B cell (primary cell): ENCODE measurements around the gene WNT9A. TPM values are rescaled to one million over a fixed set of nuclear protein-coding genes. Genes with fewer than 3 reads are reported as not detected.
"Not testable (repeated sequence)": the region's sequence is repeated elsewhere in the genome, so short reads cannot be mapped to it uniquely, and the experiment has no call there.

Experiments used
- ATAC-seq: fragments of 200-7000 bp; cut with Tn5 transposase; one replicate; pipeline ENCODE4 v1.10.0; 2021; ENCODE audit warnings: low read depth, mild to moderate bottlenecking, moderate number of reproducible peaks, moderate library complexity
- CTCF ChIA-PET: fragments of 350-600 bp; sonication (Branson Sonifier 250); formaldehyde crosslinking; loops from one replicate; lab custom pipeline; 2021; ENCODE audit warnings: antibody characterized with exemption, inconsistent platforms; lab: Charles Lee
- POLR2A ChIA-PET: fragments of 350-600 bp; sonication (Branson Sonifier 250); formaldehyde crosslinking; loops from one replicate; lab custom pipeline; 2021; ENCODE audit warnings: antibody characterized with exemption; lab: Charles Lee
- DNase-seq: peaks from one replicate; pipeline ENCODE4 v3.0.0; 2013
- H2AFZ ChIP-seq: 2 replicates; pipeline ENCODE4 v1.6.1; 2012; ENCODE audit warnings: mild to moderate bottlenecking, low read depth, low read length; ENCODE audit not compliant: insufficient read depth, poor library complexity, severe bottlenecking
- H3K27ac ChIP-seq, 2 donors: 1 replicate in 1 of 2; 2 replicates in 1 of 2; pipeline ENCODE4 v1.5.1; 2012 to 2013; ENCODE audit warnings: low read length in 2 of 2, mild to moderate bottlenecking in 2 of 2, moderate library complexity in 1 of 2
- H3K27me3 ChIP-seq, 4 experiments: fragments of 200-600 bp in 1 of 4; sonication (generic) in 1 of 4; replicated peaks in 1 of 4; 1 replicate in 2 of 4; 2 replicates in 2 of 4; pipeline versions ENCODE4 v1.6.1 to v1.7.0; 2013 to 2016; ENCODE audit warnings: low read length in 3 of 4, mild to moderate bottlenecking in 2 of 4, mixed read lengths in 1 of 4, moderate library complexity in 1 of 4; ENCODE audit not compliant: insufficient read depth in 4 of 4, control insufficient read depth in 3 of 4; ENCODE audit errors: control extremely low read depth in 1 of 4
- H3K36me3 ChIP-seq, 2 experiments: replicated peaks in 1 of 2; 1 replicate in 1 of 2; 2 replicates in 1 of 2; pipeline versions ENCODE4 v1.6.1 to v1.7.1; 2013; ENCODE audit warnings: low read length in 1 of 2; ENCODE audit not compliant: insufficient read depth in 2 of 2, control insufficient read depth in 1 of 2; ENCODE audit errors: control extremely low read depth in 1 of 2, extremely low read depth in 1 of 2
- H3K4me1 ChIP-seq, 2 donors: fragments of 200-600 bp in 1 of 2; sonication (generic) in 1 of 2; 1 replicate in 1 of 2; 2 replicates in 1 of 2; pipeline versions ENCODE4 v1.5.1 to v1.6.1; 2013 to 2017; ENCODE audit warnings: low read length in 2 of 2; ENCODE audit not compliant: control insufficient read depth in 2 of 2, insufficient read depth in 2 of 2
- H3K4me2 ChIP-seq: replicated peaks from 2 replicates; pipeline ENCODE3; 2012; ENCODE audit warnings: mild to moderate bottlenecking, low read depth, low read length; ENCODE audit not compliant: poor library complexity, severe bottlenecking
- H3K4me3 ChIP-seq, 5 experiments: fragments of 200-600 bp in 1 of 5; sonication (generic) in 1 of 5; 1 replicate in 3 of 5; 2 replicates in 2 of 5; pipeline versions ENCODE4 v1.5.1 to v1.7.0; 2011 to 2016; ENCODE audit warnings: low read length in 4 of 5, mild to moderate bottlenecking in 4 of 5, low read depth in 2 of 5, control low read depth in 1 of 5, moderate library complexity in 1 of 5; ENCODE audit not compliant: insufficient read depth in 1 of 5; ENCODE audit errors: control extremely low read depth in 1 of 5, extremely low read depth in 1 of 5
- H3K79me2 ChIP-seq: fragments of 200-600 bp; sonication (generic); one replicate; pipeline ENCODE4 v1.6.0; 2016; ENCODE audit warnings: low read length; ENCODE audit not compliant: control insufficient read depth, insufficient read depth
- H3K9ac ChIP-seq: fragments of 200-600 bp; sonication (generic); 2 replicates; pipeline ENCODE4 v1.6.1; 2017; ENCODE audit warnings: mild to moderate bottlenecking, low read length, moderate library complexity
- H3K9me3 ChIP-seq, 3 donors: one replicate each; pipeline versions ENCODE4 v1.6.1 to v1.7.1; 2013; ENCODE audit warnings: low read length in 2 of 3; ENCODE audit not compliant: control insufficient read depth in 2 of 3, insufficient read depth in 1 of 3; ENCODE audit errors: control extremely low read depth in 1 of 3
- H4K20me1 ChIP-seq: 2 replicates; pipeline ENCODE4 v1.6.0; 2012; ENCODE audit warnings: mild to moderate bottlenecking, low read length; ENCODE audit not compliant: insufficient read depth, control insufficient read depth, poor library complexity, severe bottlenecking
- H3K27ac Mint-ChIP-seq: one replicate; pipeline ENCODE4 v1.8.0; 2021; ENCODE audit warnings: mixed read lengths
- H3K27me3 Mint-ChIP-seq: one replicate; pipeline ENCODE4 v1.8.0; 2021; ENCODE audit warnings: mixed read lengths
- H3K4me1 Mint-ChIP-seq: one replicate; pipeline ENCODE4 v1.8.0; 2021; ENCODE audit warnings: mixed read lengths
- H3K4me3 Mint-ChIP-seq: one replicate; pipeline ENCODE4 v1.8.0; 2021; ENCODE audit warnings: mixed read lengths
- H3K9me3 Mint-ChIP-seq: one replicate; pipeline ENCODE4 v1.8.0; 2022; ENCODE audit warnings: mixed read lengths; ENCODE audit not compliant: insufficient read depth
- EZH2 ChIP-seq: IDR thresholded peaks from 2 replicates; pipeline ENCODE4 v1.6.1; 2012; ENCODE audit warnings: borderline replicate concordance, low read depth, mild to moderate bottlenecking, moderate library complexity, low read length; ENCODE audit not compliant: insufficient read depth, poor library complexity, severe bottlenecking
- WGBS: methylation state at CpG from one replicate; pipeline ENCODE4 v1.1.5; 2013; ENCODE audit warnings: missing lambda C conversion rate; ENCODE audit not compliant: insufficient coverage; 5-methylcytosine and 5-hydroxymethylcytosine counted together
- intact Hi-C: fragments of 100-400 bp; cut with micrococcal nuclease; formaldehyde crosslinking; loops from one replicate; pipeline ENCODE4 v1.10.0; 2022
- polyA plus RNA-seq: library from polyadenylated mRNA; depleted of rRNA; stranded (reverse); fragments of >200 nt; gene quantifications from 2 replicates; pipeline ENCODE4 v1.2.3, GENCODE V29; 2012
- total RNA-seq, 2 donors: library from RNA; stranded (reverse); fragments of 120-200 nt in 1 of 2; gene quantifications; 1 replicate in 1 of 2; 2 replicates in 1 of 2; pipeline versions ENCODE4 v1.2.3 to v1.2.4, GENCODE V29; 2013 to 2022
- TF ChIP-seq, protein P1 (sequence below): fragments of 200-600 bp; IDR thresholded peaks from one replicate; pipeline ENCODE4 v1.8.0; 2022; ENCODE audit warnings: antibody characterized with exemption, mild to moderate bottlenecking

Gene WNT9A
- total and polyA plus RNA-seq, 2 donors (not counting 1 experiment from before 2014, with no cell fraction given): 0.04 TPM; not detected in 1

DNA sequence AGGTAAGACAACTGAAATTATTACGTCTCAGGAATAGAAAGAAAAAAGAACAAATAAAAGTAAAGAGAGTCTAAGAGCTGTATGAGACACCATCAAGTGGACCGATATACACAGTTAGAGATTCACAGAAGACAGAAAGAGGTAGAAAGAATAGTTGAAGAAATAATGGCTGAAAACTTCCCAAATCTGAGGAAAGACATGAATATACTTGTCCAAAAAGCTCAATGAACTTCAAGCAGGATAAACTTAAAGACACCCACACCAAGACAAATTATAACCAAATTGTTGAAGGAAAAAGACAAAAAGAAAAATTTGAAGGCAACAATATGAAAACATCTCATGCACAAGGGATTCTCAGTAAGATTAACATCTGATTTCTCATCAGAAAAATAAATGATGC is 39.4 kb upstream of the WNT9A start:
- Histone ChIP-seq H3K9ac (no peak overlapping the region), H3K79me2 (no peaks in the 10 kb centered on the region), H2AFZ (no peak overlapping the region), H3K27me3 (peaks cover 0 to 7% (median 3%) of the 10 kb centered on the region in 4 experiments), H3K4me1 (no peaks in the 10 kb centered on the region), H3K36me3 (no peaks in the 10 kb centered on the region), H3K4me2 (no peak overlapping the region), H3K4me3 (no peak overlapping the region), H3K27ac (no peak overlapping the region), H4K20me1 (no peaks in the 10 kb centered on the region), H3K9me3 (peaks cover 0 to 1% (median 0%) of the 10 kb centered on the region in 3 donors)
- ChIA-PET CTCF (no interaction called here), POLR2A (no interaction called here)
- intact Hi-C loops: no loop called here
- DNase-seq (no peak), ATAC-seq (no peak)
- Mint-ChIP-seq H3K9me3 (peaks cover 4% of the 10 kb centered on the region), H3K4me1 (no peaks in the 10 kb centered on the region), H3K4me3 (no peak overlapping the region), H3K27me3 (peaks cover 38% of the 10 kb centered on the region), H3K27ac (no peak overlapping the region)
- TF ChIP-seq, protein P1, sequence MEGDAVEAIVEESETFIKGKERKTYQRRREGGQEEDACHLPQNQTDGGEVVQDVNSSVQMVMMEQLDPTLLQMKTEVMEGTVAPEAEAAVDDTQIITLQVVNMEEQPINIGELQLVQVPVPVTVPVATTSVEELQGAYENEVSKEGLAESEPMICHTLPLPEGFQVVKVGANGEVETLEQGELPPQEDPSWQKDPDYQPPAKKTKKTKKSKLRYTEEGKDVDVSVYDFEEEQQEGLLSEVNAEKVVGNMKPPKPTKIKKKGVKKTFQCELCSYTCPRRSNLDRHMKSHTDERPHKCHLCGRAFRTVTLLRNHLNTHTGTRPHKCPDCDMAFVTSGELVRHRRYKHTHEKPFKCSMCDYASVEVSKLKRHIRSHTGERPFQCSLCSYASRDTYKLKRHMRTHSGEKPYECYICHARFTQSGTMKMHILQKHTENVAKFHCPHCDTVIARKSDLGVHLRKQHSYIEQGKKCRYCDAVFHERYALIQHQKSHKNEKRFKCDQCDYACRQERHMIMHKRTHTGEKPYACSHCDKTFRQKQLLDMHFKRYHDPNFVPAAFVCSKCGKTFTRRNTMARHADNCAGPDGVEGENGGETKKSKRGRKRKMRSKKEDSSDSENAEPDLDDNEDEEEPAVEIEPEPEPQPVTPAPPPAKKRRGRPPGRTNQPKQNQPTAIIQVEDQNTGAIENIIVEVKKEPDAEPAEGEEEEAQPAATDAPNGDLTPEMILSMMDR: no peak
- TF ChIP-seq EZH2: no peak
- no CpG with 5 or more reads among the region's 2 CpGs for WGBS

DNA sequence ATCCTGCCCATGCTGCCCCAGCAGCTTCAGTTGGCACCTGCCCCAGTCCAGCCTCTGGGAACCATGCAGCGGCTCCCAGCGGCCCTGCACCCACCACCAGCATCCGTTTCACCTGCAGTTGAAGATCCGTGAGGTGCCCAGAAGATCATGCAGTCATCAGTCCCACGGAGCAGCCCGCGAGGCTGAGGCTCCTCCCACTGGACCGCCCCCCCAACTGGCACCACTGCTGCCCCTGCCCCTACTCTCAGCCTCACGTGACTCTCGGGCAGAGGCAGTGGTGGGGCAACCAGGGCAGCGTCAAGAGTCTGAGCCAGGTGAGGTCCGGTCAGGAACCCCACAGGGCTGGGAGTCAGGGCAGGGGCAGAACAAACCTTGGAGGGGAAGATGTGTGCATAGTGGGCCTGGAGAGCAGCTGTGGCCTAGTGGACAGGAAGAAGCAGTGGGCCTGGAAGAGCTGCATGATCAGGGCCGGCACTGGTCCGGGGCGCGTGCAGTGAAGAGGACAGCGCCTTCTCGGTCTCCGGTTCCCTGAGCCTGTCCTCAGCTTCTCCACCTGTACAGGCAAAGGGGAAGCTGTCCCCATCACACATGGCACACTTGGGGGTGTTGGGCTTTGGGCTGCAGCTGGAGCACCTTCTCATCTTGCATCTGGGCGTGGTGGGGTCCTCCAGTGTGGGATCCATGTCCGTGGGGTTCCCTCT is 28.0 kb upstream of the WNT9A start:
- H3K4me1 Mint-ChIP-seq, H3K36me3 ChIP-seq, H3K4me2 ChIP-seq, H3K27me3 Mint-ChIP-seq, ATAC-seq, H3K4me3 Mint-ChIP-seq, H3K27me3 ChIP-seq, H3K4me3 ChIP-seq, H4K20me1 ChIP-seq, POLR2A ChIA-PET, H2AFZ ChIP-seq, H3K4me1 ChIP-seq, H3K9me3 ChIP-seq, H3K79me2 ChIP-seq, H3K27ac ChIP-seq, H3K9ac ChIP-seq, H3K9me3 Mint-ChIP-seq, CTCF ChIA-PET, DNase-seq, H3K27ac Mint-ChIP-seq, intact Hi-C loops: not testable (repeated sequence)
- 90% methylated on average over 11 of the region's 21 CpGs for WGBS

DNA sequence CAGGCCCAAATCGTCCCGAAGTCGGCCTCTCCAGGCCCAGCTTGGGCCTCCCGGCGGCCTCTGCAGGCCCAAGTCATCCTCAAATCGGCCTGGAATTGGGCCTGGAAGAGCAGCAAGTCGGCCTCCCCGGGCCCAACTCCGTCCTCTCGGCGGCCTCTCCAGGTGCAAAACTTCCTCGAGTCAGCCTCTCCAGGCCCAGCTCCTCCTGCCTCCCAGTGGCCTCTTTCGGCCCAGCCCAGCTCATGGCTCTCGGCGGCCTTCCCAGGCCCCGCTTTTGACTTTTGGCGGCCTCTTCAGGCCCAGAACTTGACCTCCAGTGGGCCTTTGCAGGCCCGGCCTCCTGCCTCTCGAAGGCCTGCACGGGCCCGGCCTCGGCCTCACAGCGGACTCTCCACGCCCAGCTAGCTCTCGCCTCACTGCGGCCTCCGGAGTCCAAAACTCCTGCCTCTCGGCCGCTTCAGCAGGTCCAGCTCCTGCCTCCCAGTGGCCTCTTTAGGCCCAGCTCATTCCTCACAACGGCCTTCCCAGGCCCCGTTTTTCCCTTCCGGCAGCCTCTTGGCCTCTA is 26.1 kb upstream of the WNT9A start:
- POLR2A ChIA-PET, intact Hi-C loops, H3K79me2 ChIP-seq, H3K27me3 Mint-ChIP-seq, H3K9ac ChIP-seq, H3K4me3 ChIP-seq, H3K9me3 Mint-ChIP-seq, H3K9me3 ChIP-seq, H4K20me1 ChIP-seq, ATAC-seq, H3K4me3 Mint-ChIP-seq, DNase-seq, H3K4me1 Mint-ChIP-seq, H3K27ac ChIP-seq, H3K36me3 ChIP-seq, H2AFZ ChIP-seq, H3K27ac Mint-ChIP-seq, H3K27me3 ChIP-seq, H3K4me2 ChIP-seq, H3K4me1 ChIP-seq: not testable (repeated sequence)
- CTCF ChIA-PET: interaction anchor here (0.6 kb wide), 1 partner anchor 13 kb away, joined by 3 read pairs; no protein-coding TSS in a partner anchor
- 96% methylated on average over 14 of the region's 32 CpGs for WGBS
